ENCODE results near the gene CDK9. TPM values are rescaled to one million over a fixed set of nuclear protein-coding genes. Genes with fewer than 3 reads are reported as not detected.
A peak's percentile ranks its signal among the peaks of the same experiment; 100 is the strongest.

CDK9 gene
- total RNA-seq, 2 experiments from 2014 or later = 63.8 to 80.4 TPM

- intact Hi-C loops (cut with DNase I, micrococcal nuclease) = loop anchor here (5.0 to 10.0 kb wide), 2 partner anchors 548 to 910 kb away; partner anchors contain the start of gene ZBTB34 (in 1 of the 2)
- CTCF ChIA-PET = interaction anchor here (0.6 to 2.9 kb wide), 7 partner anchors 9 to 97 kb away, joined by 3 to 16 read pairs (median 3); partner anchors contain the start of gene TOR2A
- H3K4me3 Mint-ChIP-seq = no peak overlapping the region
Measured at GRCh38 chr9:127772603-127773002, 13.2 kb upstream of the CDK9 start.

GRCh38 chr9:127773272-127773671 is 12.6 kb upstream of the CDK9 start:
- CTCF ChIA-PET = interaction anchor here (0.6 to 1.3 kb wide), 5 partner anchors 10 to 97 kb away, joined by 3 read pairs; no protein-coding TSS in a partner anchor
- Mint-ChIP-seq H3K36me3 (ENCODE audit: low read depth) (peaks cover 37% of the 10 kb centered on the region), H3K27ac (no peak overlapping the region), H3K4me1 (peaks cover 48% of the 10 kb centered on the region), H3K4me3 (no peak overlapping the region), H3K9me3 (ENCODE audit: low read depth) (no peaks in the 10 kb centered on the region), H3K27me3 (no peaks in the 10 kb centered on the region)
- POLR2A ChIA-PET = interaction anchor here (0.6 kb wide), 1 partner anchor 19 kb away, joined by 4 read pairs; no protein-coding TSS in a partner anchor
- DNase-seq (no peak), ATAC-seq (no peak)
- intact Hi-C loops (cut with DNase I, micrococcal nuclease) = loop anchor here (5.0 to 10.0 kb wide), 2 partner anchors 548 to 911 kb away; partner anchors contain the start of gene ZBTB34 (in 1 of the 2)

More at GRCh38 chr9:127772603-127773002, 13.2 kb upstream of the CDK9 start:
- POLR2A ChIA-PET = interaction anchor here (0.6 kb wide), 1 partner anchor 19 kb away, joined by 4 read pairs; no protein-coding TSS in a partner anchor
- no peak for DNase-seq
- no peaks in the 10 kb centered on the region for H3K27me3 Mint-ChIP-seq
- H3K27ac Mint-ChIP-seq = no peak overlapping the region
- ATAC-seq = no peak
- H3K4me1 Mint-ChIP-seq = peaks cover 53% of the 10 kb centered on the region
- H3K36me3 Mint-ChIP-seq (ENCODE audit: low read depth) = peaks cover 36% of the 10 kb centered on the region
- no peaks in the 10 kb centered on the region for H3K9me3 Mint-ChIP-seq (ENCODE audit: low read depth)

- DNase-seq = no peak
- Mint-ChIP-seq H3K27me3 (no peaks in the 10 kb centered on the region), H3K9me3 (ENCODE audit: low read depth) (no peaks in the 10 kb centered on the region), H3K4me3 (no peak overlapping the region), H3K36me3 (ENCODE audit: low read depth) (peaks cover 33% of the 10 kb centered on the region), H3K4me1 (peaks cover 42% of the 10 kb centered on the region), H3K27ac (peak overlapping the region; percentile 6)
- no peak for ATAC-seq
- POLR2A ChIA-PET = no interaction called here
- CTCF ChIA-PET = interaction anchor here (0.8 to 1.0 kb wide), 2 partner anchors 9 to 96 kb away, joined by 3 read pairs; no protein-coding TSS in a partner anchor
- intact Hi-C loops (cut with DNase I, micrococcal nuclease) = loop anchor here (5.0 to 10.0 kb wide), 2 partner anchors 549 to 912 kb away; partner anchors contain the start of gene ZBTB34 (in 1 of the 2)
Measured at GRCh38 chr9:127773981-127774380, 11.9 kb upstream of the CDK9 start.

- peak overlapping the region; percentile 92 for H3K4me3 Mint-ChIP-seq
- no peaks in the 10 kb centered on the region for H3K27me3 Mint-ChIP-seq
- ChIA-PET CTCF (interaction anchor here (0.6 to 2.4 kb wide), 7 partner anchors 8 to 251 kb away, joined by 3 to 6 read pairs (median 3); partner anchors contain the start of genes CDK9 and TOR2A), POLR2A (interaction anchor here (0.6 to 1.3 kb wide), 5 partner anchors 9 to 315 kb away, joined by 3 to 4 read pairs (median 3); partner anchors contain the start of genes CDK9 and NAIF1)
- peak; percentile 42 for ATAC-seq
- intact Hi-C loops (cut with DNase I, micrococcal nuclease) = loop anchor here (5.0 to 10.0 kb wide), 2 partner anchors 324 to 552 kb away; partner anchors contain the start of genes LRSAM1 (in 1 of the 2) and RPL12 (in 1 of the 2)
- DNase-seq = peak; percentile 86
- H3K4me1 Mint-ChIP-seq = peaks cover 40% of the 10 kb centered on the region
- peaks cover 27% of the 10 kb centered on the region for H3K36me3 Mint-ChIP-seq (ENCODE audit: low read depth)
- no peaks in the 10 kb centered on the region for H3K9me3 Mint-ChIP-seq (ENCODE audit: low read depth)
- peak overlapping the region; percentile 98 for H3K27ac Mint-ChIP-seq
Measured at GRCh38 chr9:127776195-127776923, 9.5 kb upstream of the CDK9 start.

- Mint-ChIP-seq H3K4me3 (peak overlapping the region; percentile 92), H3K4me1 (peaks cover 41% of the 10 kb centered on the region), H3K9me3 (ENCODE audit: low read depth) (no peaks in the 10 kb centered on the region), H3K27ac (peak overlapping the region; percentile 98), H3K36me3 (ENCODE audit: low read depth) (peaks cover 27% of the 10 kb centered on the region), H3K27me3 (no peaks in the 10 kb centered on the region)
- ChIA-PET POLR2A (interaction anchor here (1.2 to 1.3 kb wide), 2 partner anchors 30 to 290 kb away, joined by 3 to 4 read pairs; partner anchors contain the start of gene NAIF1), CTCF (interaction anchor here (0.6 to 2.4 kb wide), 4 partner anchors 8 to 42 kb away, joined by 3 to 6 read pairs (median 4); partner anchors contain the start of genes CDK9 and TOR2A)
- ATAC-seq (no peak), DNase-seq (peak; percentile 57)
- intact Hi-C loops (cut with DNase I, micrococcal nuclease) = loop anchor here (5.0 to 10.0 kb wide), 2 partner anchors 325 to 552 kb away; partner anchors contain the start of genes LRSAM1 (in 1 of the 2) and RPL12 (in 1 of the 2)
Measured at GRCh38 chr9:127776924-127777289, 8.9 kb upstream of the CDK9 start.

- H3K27ac Mint-ChIP-seq = peak overlapping the region; percentile 98
- ATAC-seq (no peak), DNase-seq (peak; percentile 38)
- H3K9me3 Mint-ChIP-seq (ENCODE audit: low read depth) = no peaks in the 10 kb centered on the region
- CTCF ChIA-PET = no interaction called here
- H3K4me3 Mint-ChIP-seq = peak overlapping the region; percentile 92
- intact Hi-C loops (cut with DNase I, micrococcal nuclease) = loop anchor here (5.0 to 10.0 kb wide), 2 partner anchors 325 to 553 kb away; partner anchors contain the start of genes LRSAM1 (in 1 of the 2) and RPL12 (in 1 of the 2)
- POLR2A ChIA-PET = interaction anchor here (0.6 kb wide), 1 partner anchor 473 kb away, joined by 8 read pairs; no protein-coding TSS in a partner anchor
- H3K36me3 Mint-ChIP-seq (ENCODE audit: low read depth) = peaks cover 27% of the 10 kb centered on the region
- H3K27me3 Mint-ChIP-seq = no peaks in the 10 kb centered on the region
- peaks cover 44% of the 10 kb centered on the region for H3K4me1 Mint-ChIP-seq
Measured at GRCh38 chr9:127777368-127777980, 8.4 kb upstream of the CDK9 start.

- peaks cover 25% of the 10 kb centered on the region for H3K36me3 Mint-ChIP-seq (ENCODE audit: low read depth)
- H3K27me3 Mint-ChIP-seq = no peaks in the 10 kb centered on the region
- peak within 1 kb of the TSS; percentile 99 for H3K27ac Mint-ChIP-seq
- intact Hi-C loops (cut with DNase I, micrococcal nuclease) = loop anchor here (1.0 to 10.0 kb wide), 4 partner anchors 43 to 554 kb away; partner anchors contain the start of genes LRSAM1 (in 1 of the 2), RPL12 (in 1 of the 2) and TOR2A (in 1 of the 2)
- ATAC-seq (peak; percentile 30), DNase-seq (peak; percentile 74)
- H3K4me1 Mint-ChIP-seq = peaks cover 54% of the 10 kb centered on the region
- ChIA-PET CTCF (interaction anchor here (0.6 to 2.6 kb wide), 7 partner anchors 11 to 294 kb away, joined by 3 to 13 read pairs (median 5); partner anchors contain the start of genes ST6GALNAC4 and TOR2A), POLR2A (interaction anchor here (0.6 to 1.1 kb wide), 5 partner anchors 12 to 472 kb away, joined by 3 to 8 read pairs (median 5); partner anchors contain the start of gene TOR2A)
- no peaks in the 10 kb centered on the region for H3K9me3 Mint-ChIP-seq (ENCODE audit: low read depth)
- H3K4me3 Mint-ChIP-seq = peak within 1 kb of the TSS; percentile 92
Measured at GRCh38 chr9:127778280-127779135, 7.3 kb upstream of the CDK9 start, which contains the start of gene SH2D3C. TSS of gene SH2D3C (minus strand) at chr9:127778666. CDS start at chr9:127778627, 39 bp downstream.

GRCh38 chr9:127779136-127779981 is 6.5 kb upstream of the CDK9 start:
- ATAC-seq (peak; percentile 70), DNase-seq (peak; percentile 85)
- POLR2A ChIA-PET = interaction anchor here (0.6 to 1.1 kb wide), 4 partner anchors 13 to 103 kb away, joined by 4 to 6 read pairs (median 5); partner anchors contain the start of gene TOR2A
- Mint-ChIP-seq H3K9me3 (ENCODE audit: low read depth) (no peaks in the 10 kb centered on the region), H3K36me3 (ENCODE audit: low read depth) (peaks cover 18% of the 10 kb centered on the region), H3K27ac (peak overlapping the region; percentile 99), H3K4me1 (peaks cover 60% of the 10 kb centered on the region), H3K27me3 (no peaks in the 10 kb centered on the region), H3K4me3 (peak overlapping the region; percentile 92)
- CTCF ChIA-PET = interaction anchor here (0.8 to 2.6 kb wide), 6 partner anchors 12 to 142 kb away, joined by 3 to 13 read pairs (median 5); partner anchors contain the start of genes ST6GALNAC4 and TOR2A
- intact Hi-C loops (cut with DNase I, micrococcal nuclease) = loop anchor here (1.0 to 10.0 kb wide), 4 partner anchors 44 to 555 kb away; partner anchors contain the start of genes LRSAM1 (in 1 of the 2), RPL12 (in 1 of the 2) and TOR2A (in 1 of the 2)
